ENCODE results near the gene TRIO.

DNA sequence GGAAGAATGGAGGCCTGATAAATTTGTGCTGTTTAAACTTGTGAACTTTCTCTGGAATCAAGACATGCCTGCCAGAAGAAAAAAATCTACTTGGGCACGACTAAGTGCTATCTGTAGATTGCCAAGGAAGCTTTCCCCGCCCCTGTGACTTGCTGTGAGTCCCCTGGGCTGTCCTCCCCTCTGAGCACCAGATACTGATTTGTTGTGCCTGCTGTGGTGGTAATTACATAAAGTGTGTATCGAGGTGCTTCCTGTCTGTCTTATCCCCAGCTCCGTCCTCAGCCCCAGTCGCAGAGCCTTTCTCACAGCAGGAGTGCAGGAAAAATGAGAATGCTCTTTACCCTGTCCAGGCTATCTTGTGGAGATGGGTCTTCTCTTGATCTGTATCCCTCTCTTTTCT is 53.9 kb downstream of the TRIO start:
- TF ChIP-seq, protein P1, sequence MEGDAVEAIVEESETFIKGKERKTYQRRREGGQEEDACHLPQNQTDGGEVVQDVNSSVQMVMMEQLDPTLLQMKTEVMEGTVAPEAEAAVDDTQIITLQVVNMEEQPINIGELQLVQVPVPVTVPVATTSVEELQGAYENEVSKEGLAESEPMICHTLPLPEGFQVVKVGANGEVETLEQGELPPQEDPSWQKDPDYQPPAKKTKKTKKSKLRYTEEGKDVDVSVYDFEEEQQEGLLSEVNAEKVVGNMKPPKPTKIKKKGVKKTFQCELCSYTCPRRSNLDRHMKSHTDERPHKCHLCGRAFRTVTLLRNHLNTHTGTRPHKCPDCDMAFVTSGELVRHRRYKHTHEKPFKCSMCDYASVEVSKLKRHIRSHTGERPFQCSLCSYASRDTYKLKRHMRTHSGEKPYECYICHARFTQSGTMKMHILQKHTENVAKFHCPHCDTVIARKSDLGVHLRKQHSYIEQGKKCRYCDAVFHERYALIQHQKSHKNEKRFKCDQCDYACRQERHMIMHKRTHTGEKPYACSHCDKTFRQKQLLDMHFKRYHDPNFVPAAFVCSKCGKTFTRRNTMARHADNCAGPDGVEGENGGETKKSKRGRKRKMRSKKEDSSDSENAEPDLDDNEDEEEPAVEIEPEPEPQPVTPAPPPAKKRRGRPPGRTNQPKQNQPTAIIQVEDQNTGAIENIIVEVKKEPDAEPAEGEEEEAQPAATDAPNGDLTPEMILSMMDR (conservative IDR thresholded peaks at IDR 0.05; ENCODE audit: low read depth, low read length), result no peak
- no peak for TF ChIP-seq EZH2 (IDR thresholded peaks at IDR 0.05; ENCODE audit: borderline replicate concordance, low read depth, low read length, poor library complexity, severe bottlenecking)

All from A673 (cell line).